HFFc6 (cell line): ENCODE data around the gene GUCY2D. TPM values are rescaled to one million over a fixed set of nuclear protein-coding genes. Genes with fewer than 3 reads are reported as not detected.

ENCODE experiments used
- DNase-seq: peaks from one replicate; pipeline ENCODE4 v3.0.0-alpha.2; 2018
- H3K27ac Mint-ChIP-seq: 2 replicates; pipeline ENCODE4 v1.8.0; 2020; ENCODE audit warnings: mild to moderate bottlenecking, mixed read lengths
- H3K27me3 Mint-ChIP-seq: 2 replicates; pipeline ENCODE4 v1.8.0; 2021; ENCODE audit warnings: mild to moderate bottlenecking, moderate library complexity, mixed read lengths; ENCODE audit not compliant: insufficient read depth
- H3K36me3 Mint-ChIP-seq: 2 replicates; pipeline ENCODE4 v1.8.0; 2021; ENCODE audit warnings: low read depth, mixed read lengths
- H3K4me1 Mint-ChIP-seq: 2 replicates; pipeline ENCODE4 v1.8.0; 2020; ENCODE audit warnings: low read depth, mixed read lengths
- H3K4me3 Mint-ChIP-seq: 2 replicates; pipeline ENCODE4 v1.8.0; 2020; ENCODE audit warnings: mild to moderate bottlenecking, moderate library complexity, mixed read lengths
- H3K9me3 Mint-ChIP-seq: 2 replicates; pipeline ENCODE4 v1.8.0; 2020; ENCODE audit warnings: mild to moderate bottlenecking, mixed read lengths
- total RNA-seq, 6 experiments: library from RNA; stranded (reverse); fragmentation: NEBNext Ultra II Directional; extraction: Animal tissue kit (Norgen Biotek cat#: 25700); gene quantifications; 2 replicates in 1 of 6; 3 replicates in 5 of 6; pipeline ENCODE4 v1.2.3, GENCODE V29; 2021
- TF ChIP-seq, protein P1 (sequence below): fragments of 200-600 bp; sonication (generic); IDR thresholded peaks from 2 replicates; pipeline ENCODE4 v1.5.0; 2021; ENCODE audit warnings: antibody characterized with exemption, mild to moderate bottlenecking

Gene GUCY2D
- total RNA-seq, 6 experiments from 2014 or later: not detected

DNA sequence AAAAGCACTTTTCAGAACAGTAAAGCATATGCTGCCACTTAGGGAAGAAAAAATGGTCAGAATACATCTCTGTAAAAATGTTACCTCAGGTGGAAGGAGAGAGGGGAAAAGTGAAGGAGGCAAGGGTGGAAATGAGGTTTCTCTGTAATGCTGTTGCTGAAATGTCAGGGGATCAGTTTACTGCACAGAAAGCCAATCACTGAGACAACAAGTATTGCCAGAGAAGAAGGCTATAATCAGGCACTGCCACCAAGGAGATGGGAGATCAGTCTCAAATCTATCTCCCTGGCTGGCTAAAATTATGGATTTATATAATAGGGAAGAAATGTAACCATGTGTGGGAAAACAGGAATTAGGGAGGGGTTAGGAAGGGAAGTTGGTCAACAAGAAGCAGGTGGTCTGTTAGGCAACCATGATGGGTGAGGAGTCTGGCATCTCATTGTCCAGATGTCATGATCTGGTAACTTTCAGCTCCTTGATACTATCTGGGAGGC, 27.7 kb upstream of the GUCY2D start:
- Mint-ChIP-seq H3K4me1 (peaks cover 7% of the 10 kb centered on the region; the same call in 1 of the 2 replicates), H3K27me3 (peaks cover 6% of the 10 kb centered on the region), H3K27ac (no peak overlapping the region), H3K4me3 (no peak overlapping the region), H3K36me3 (peaks cover 12% of the 10 kb centered on the region), H3K9me3 (peaks cover 17% of the 10 kb centered on the region)
- no peak for DNase-seq
- TF ChIP-seq, protein P1, sequence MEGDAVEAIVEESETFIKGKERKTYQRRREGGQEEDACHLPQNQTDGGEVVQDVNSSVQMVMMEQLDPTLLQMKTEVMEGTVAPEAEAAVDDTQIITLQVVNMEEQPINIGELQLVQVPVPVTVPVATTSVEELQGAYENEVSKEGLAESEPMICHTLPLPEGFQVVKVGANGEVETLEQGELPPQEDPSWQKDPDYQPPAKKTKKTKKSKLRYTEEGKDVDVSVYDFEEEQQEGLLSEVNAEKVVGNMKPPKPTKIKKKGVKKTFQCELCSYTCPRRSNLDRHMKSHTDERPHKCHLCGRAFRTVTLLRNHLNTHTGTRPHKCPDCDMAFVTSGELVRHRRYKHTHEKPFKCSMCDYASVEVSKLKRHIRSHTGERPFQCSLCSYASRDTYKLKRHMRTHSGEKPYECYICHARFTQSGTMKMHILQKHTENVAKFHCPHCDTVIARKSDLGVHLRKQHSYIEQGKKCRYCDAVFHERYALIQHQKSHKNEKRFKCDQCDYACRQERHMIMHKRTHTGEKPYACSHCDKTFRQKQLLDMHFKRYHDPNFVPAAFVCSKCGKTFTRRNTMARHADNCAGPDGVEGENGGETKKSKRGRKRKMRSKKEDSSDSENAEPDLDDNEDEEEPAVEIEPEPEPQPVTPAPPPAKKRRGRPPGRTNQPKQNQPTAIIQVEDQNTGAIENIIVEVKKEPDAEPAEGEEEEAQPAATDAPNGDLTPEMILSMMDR: no peak

DNA sequence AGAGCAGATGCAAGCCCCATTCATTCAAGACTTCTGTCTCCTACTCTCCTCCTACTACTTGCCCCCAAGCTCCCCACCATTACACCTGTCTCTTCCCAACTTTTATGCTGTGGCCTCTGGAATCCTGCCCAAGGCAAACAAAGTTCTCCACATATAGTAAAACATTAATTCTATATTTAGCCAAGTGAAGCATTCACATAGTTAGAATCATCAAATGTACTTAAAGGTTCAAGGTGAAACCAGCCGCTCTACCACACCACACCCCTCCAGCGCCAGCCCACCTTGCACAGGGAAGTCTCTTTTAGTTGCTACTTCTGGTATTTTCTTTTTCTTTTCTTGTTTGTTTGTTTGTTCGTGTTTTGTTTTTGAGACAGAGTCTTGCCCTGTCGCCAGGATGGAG, 25.4 kb upstream of the GUCY2D start:
- H3K27ac Mint-ChIP-seq: no peak overlapping the region
- H3K4me3 Mint-ChIP-seq: no peak overlapping the region
- H3K4me1 Mint-ChIP-seq: peaks cover 21% of the 10 kb centered on the region
- TF ChIP-seq, protein P1: no peak
- peaks cover 12% of the 10 kb centered on the region for H3K36me3 Mint-ChIP-seq
- H3K27me3 Mint-ChIP-seq: peaks cover 6% of the 10 kb centered on the region
- DNase-seq: no peak
- H3K9me3 Mint-ChIP-seq: peaks cover 17% of the 10 kb centered on the region

DNA sequence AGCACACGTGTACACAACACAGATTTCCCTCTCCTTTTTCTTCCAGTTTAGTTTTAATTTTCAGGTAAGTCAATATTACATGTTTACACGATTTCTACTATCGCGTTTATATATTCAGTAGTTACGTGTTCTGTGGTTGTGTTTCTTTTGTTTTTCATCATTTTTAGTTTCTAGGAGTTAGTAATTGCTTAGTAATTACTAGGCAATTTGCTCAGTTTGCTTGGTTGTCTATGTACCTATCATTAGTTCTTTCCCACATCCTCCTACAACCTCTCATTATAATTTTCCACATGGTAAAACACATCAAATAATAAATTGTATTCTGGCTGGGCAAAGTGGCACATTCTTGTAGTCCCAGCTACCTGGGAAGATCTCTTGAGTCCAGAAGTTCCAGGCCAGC, 24.6 kb upstream of the GUCY2D start:
- Mint-ChIP-seq H3K27me3 (peaks cover 6% of the 10 kb centered on the region), H3K4me3 (no peak overlapping the region), H3K27ac (no peak overlapping the region), H3K4me1 (peaks cover 28% of the 10 kb centered on the region), H3K36me3 (peaks cover 12% of the 10 kb centered on the region), H3K9me3 (peaks cover 17% of the 10 kb centered on the region)
- TF ChIP-seq, protein P1: no peak
- DNase-seq: no peak

DNA sequence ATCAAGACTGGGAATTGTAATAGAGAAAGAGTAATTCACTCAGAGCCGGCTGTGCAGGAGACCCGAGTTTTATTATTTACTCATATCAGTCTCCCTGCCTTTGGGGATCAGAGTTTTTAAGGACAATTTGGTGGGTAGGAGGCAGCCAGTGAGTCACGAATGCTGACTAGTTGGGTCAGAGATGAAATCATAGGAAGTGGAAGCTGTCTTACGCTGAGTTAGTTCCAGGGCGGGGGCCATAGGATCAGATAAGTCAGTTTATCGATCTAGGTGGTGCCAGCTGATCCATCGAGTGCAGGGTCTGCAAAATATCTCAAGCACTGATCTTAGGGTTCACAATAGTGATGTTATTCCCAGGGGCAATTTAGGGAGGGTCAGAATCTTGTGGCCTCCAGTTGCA, 20.2 kb upstream of the GUCY2D start:
- Mint-ChIP-seq H3K4me3 (peak overlapping the region; percentile 78), H3K4me1 (peaks cover 47% of the 10 kb centered on the region), H3K36me3 (no peaks in the 10 kb centered on the region), H3K27me3 (no peaks in the 10 kb centered on the region; the same call in none of the 2 replicates), H3K27ac (peak overlapping the region; percentile 84), H3K9me3 (no peaks in the 10 kb centered on the region)
- peak; percentile 69 for DNase-seq
- TF ChIP-seq, protein P1: no peak

DNA sequence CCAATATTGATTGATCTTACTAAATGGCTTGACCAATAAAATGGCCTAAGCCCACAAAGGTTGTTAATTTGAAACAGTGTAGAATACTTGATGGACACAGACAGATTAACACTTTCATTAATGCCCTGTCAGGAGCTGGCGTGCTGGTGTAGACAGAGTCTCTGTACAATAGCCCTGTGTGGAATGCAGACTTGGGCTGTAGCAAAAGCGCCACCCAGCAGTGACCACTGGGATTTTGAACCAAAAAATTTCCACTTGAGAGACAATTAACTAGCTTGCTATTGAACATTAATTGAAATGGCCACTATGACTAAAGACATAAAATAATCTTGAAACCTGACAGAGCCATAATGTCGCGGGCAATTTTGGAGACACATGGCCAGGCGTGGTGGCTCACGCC, 19.7 kb upstream of the GUCY2D start:
- peak; percentile 58 for DNase-seq
- no peaks in the 10 kb centered on the region; the same call in none of the 2 replicates for H3K27me3 Mint-ChIP-seq
- peaks cover 49% of the 10 kb centered on the region for H3K4me1 Mint-ChIP-seq
- H3K9me3 Mint-ChIP-seq: no peaks in the 10 kb centered on the region
- no peaks in the 10 kb centered on the region for H3K36me3 Mint-ChIP-seq
- H3K4me3 Mint-ChIP-seq: peak overlapping the region; percentile 78
- H3K27ac Mint-ChIP-seq: peak overlapping the region; percentile 84
- TF ChIP-seq, protein P1: peak; percentile 70
